Omental fat pad (tissue), 4 donors: ENCODE data around the gene PRKX. TPM values are rescaled to one million over a fixed set of nuclear protein-coding genes. Genes with fewer than 3 reads are reported as not detected.
"Not testable (repeated sequence)": the region's sequence is repeated elsewhere in the genome, so short reads cannot be mapped to it uniquely, and the experiment has no call there.

ENCODE experiments used
- ATAC-seq: fragments of 150-250 bp; one replicate; pipeline ENCODE4 v1.9.1; 2016; ENCODE audit warnings: mild to moderate bottlenecking, moderate library complexity; ENCODE audit not compliant: low FRiP score
- DNase-seq: peaks from one replicate; pipeline ENCODE4 v3.0.0-alpha.2; 2019; ENCODE audit warnings: low spot score
- CTCF ChIP-seq, 3 donors: fragments of 450-650 bp; IDR thresholded peaks; one replicate each; pipeline ENCODE4 v1.5.1; 2016 to 2017; ENCODE audit warnings: antibody characterized with exemption in 3 of 3, mild to moderate bottlenecking in 3 of 3, moderate library complexity in 2 of 3
- small RNA-seq: library from RNA; depleted of rRNA; stranded (forward); fragments of <200 nt; gene quantifications from one replicate; pipeline ENCODE3, GENCODE V24; 2016
- total RNA-seq, 4 donors: library from RNA; depleted of rRNA; stranded (reverse); fragments of >200 nt; gene quantifications; one replicate each; pipeline ENCODE4 v1.1.0, GENCODE V29; 2016

Gene PRKX
- total RNA-seq, 4 donors from 2014 or later: 8.9 to 31.4 (median 17.5) TPM

GRCh38 chrX:3582451-3582850, 131.0 kb downstream of the PRKX start:
- DNase-seq: no peak
- no peak for ATAC-seq
- TF ChIP-seq CTCF (IDR thresholded peaks at IDR 0.05): no peak

GRCh38 chrX:3581609-3582108, 131.8 kb downstream of the PRKX start:
- DNase-seq (no peak), ATAC-seq (no peak)
- no peak for TF ChIP-seq CTCF (IDR thresholded peaks at IDR 0.05)

GRCh38 chrX:3577551-3577950, 135.9 kb downstream of the PRKX start:
- no peak for TF ChIP-seq CTCF (IDR thresholded peaks at IDR 0.05)
- no peak for ATAC-seq

GRCh38 chrX:3576886-3577501, 136.5 kb downstream of the PRKX start:
- TF ChIP-seq CTCF (IDR thresholded peaks at IDR 0.05): no peak
- ATAC-seq (no peak), DNase-seq (no peak)

More at GRCh38 chrX:3577551-3577950, 135.9 kb downstream of the PRKX start:
- no peak for DNase-seq

DNA sequence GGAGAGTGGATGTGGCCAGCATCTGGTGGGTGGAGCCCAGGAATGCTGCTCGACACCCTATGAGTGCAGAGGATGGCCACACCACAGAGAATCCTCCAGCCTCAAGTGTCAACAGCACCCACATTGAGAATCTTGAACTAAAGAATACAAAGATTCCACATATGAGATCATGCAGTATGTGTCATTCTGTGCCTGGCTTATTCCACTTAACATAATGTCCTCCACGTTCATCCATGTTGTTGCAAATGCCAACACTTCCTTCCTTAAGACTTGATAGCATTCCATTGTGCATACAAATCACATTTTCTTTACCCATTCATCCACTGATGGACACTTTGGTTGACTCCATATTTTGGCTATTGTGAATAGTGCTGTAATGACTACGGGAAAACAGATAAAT, 145.8 kb downstream of the PRKX start:
- DNase-seq (no peak), ATAC-seq (no peak)
- no peak for TF ChIP-seq CTCF (IDR thresholded peaks at IDR 0.05)

DNA sequence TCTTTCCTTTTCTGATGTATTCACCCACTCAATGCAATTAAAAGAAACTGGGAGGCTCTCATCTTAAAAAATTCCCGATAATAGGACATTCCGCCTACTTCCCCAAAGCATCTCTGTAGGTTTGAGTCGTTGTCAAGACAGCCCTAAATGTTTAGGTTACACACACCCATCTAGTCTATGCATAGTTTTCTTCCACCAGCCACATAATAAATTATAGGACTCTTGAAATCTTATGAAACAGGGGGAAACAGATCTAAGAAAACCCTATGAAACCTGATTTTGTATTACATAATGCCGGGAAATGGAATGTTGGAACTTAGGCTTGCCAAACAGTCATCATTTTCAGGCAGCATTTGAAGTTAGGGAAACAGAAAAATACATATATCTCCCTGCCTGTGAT, 150.0 kb downstream of the PRKX start:
- ATAC-seq: no peak

DNA sequence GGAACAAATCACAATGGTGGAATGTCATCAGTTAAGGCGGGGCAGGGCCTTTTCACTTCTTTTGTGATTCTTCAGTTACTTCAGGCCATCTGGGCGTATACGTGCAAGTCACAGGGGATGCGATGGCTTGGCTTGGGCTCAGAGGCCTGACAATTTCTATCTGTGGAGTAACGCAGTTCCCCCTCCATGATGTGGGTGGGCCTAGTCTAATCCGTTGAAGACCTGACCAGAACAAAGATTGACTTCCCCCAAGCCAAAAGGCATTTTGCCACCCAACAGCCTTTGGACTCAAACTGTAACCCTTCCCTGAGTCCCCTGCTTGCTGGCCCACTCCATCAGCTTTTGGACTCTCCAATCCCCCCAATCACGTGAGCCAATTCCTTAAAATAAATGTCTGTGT, 153.4 kb downstream of the PRKX start:
- not testable (repeated sequence) for ATAC-seq

More for the DNA sequence above, 150.0 kb downstream of the PRKX start:
- no peak for DNase-seq
- no peak for TF ChIP-seq CTCF (IDR thresholded peaks at IDR 0.05)

More for the DNA sequence above, 153.4 kb downstream of the PRKX start:
- not testable (repeated sequence) for DNase-seq

Small RNA genes within 50 kb of the gene (small RNA-seq; reads per million reads assigned to genes)
- gene RF00019: not detected
- gene RNU6-114P: not detected
